NCI-H345 treated with DMSO at 0.1 percent for 48 hours (cell line): ENCODE data around the gene GCK.
A peak's percentile ranks its signal among the peaks of the same experiment; 100 is the strongest.

Experiments
- DNase-seq: peaks from one replicate; lab custom pipeline; 2025; ENCODE audit not compliant: unreplicated experiment; lab: John Stamatoyannopoulos, UW

The GCK gene

GRCh38 chr7:44122529-44122928, 66.7 kb downstream of the GCK start:
- DNase-seq = no peak

- no peak for DNase-seq
Observed at GRCh38 chr7:44121761-44122420, 67.3 kb downstream of the GCK start.

- DNase-seq = no peak
Observed at GRCh38 chr7:44120395-44120794, 68.8 kb downstream of the GCK start.

- DNase-seq = no peak
Observed at GRCh38 chr7:44119829-44120380, 69.3 kb downstream of the GCK start.

- DNase-seq = no peak
Observed at GRCh38 chr7:44117801-44118429, 71.3 kb downstream of the GCK start.

- no peak for DNase-seq
Observed at GRCh38 chr7:44116789-44117666, 72.2 kb downstream of the GCK start.

GRCh38 chr7:44116087-44116788, 73.0 kb downstream of the GCK start:
- DNase-seq = no peak

GRCh38 chr7:44114586-44115310, 74.5 kb downstream of the GCK start:
- no peak for DNase-seq

- no peak for DNase-seq
Observed at GRCh38 chr7:44113764-44114354, 75.4 kb downstream of the GCK start.

GRCh38 chr7:44112997-44113763, 76.1 kb downstream of the GCK start:
- DNase-seq = peak; percentile 49

GRCh38 chr7:44112231-44112996, 76.8 kb downstream of the GCK start:
- DNase-seq = peak; percentile 49

GRCh38 chr7:44111761-44112160, 77.5 kb downstream of the GCK start:
- peak; percentile 15 for DNase-seq

GRCh38 chr7:44110719-44111635, 78.3 kb downstream of the GCK start:
- DNase-seq = no peak

- DNase-seq = no peak
Observed at GRCh38 chr7:44109991-44110390, 79.2 kb downstream of the GCK start.

GRCh38 chr7:44108768-44109750, 80.2 kb downstream of the GCK start:
- no peak for DNase-seq
